Heart right ventricle (tissue), 16 donors: ENCODE results near the gene MAP9. TPM values are rescaled to one million over a fixed set of nuclear protein-coding genes. Genes with fewer than 3 reads are reported as not detected.

Experiments
- ATAC-seq, 8 donors: fragments of 200-7000 bp; cut with Tn5 transposase; one replicate each; pipeline ENCODE4 v1.9.1; 2020; ENCODE audit warnings: mild to moderate bottlenecking in 8 of 8, moderate library complexity in 8 of 8, moderate number of reproducible peaks in 1 of 8
- DNase-seq, 2 donors: peaks; one replicate each; pipeline ENCODE4 v3.0.0-alpha.2; 2020
- H3K27ac ChIP-seq, 10 donors: fragments of 200-600 bp; sonication (generic) in 2 of 10; one replicate each; pipeline versions ENCODE4 v1.5.0 to v1.8.0; 2020 to 2022; ENCODE audit warnings: mild to moderate bottlenecking in 3 of 10
- H3K27me3 ChIP-seq, 7 donors: fragments of 200-600 bp; one replicate each; pipeline ENCODE4 v1.8.0; 2021 to 2022; ENCODE audit warnings: mild to moderate bottlenecking in 2 of 7
- H3K36me3 ChIP-seq, 9 donors: fragments of 200-600 bp; sonication (generic) in 1 of 9; one replicate each; pipeline versions ENCODE4 v1.5.0 to v1.8.0; 2020 to 2022; ENCODE audit warnings: mild to moderate bottlenecking in 2 of 9
- H3K4me1 ChIP-seq, 9 donors: fragments of 200-600 bp; sonication (generic) in 1 of 9; one replicate each; pipeline versions ENCODE4 v1.5.0 to v1.8.0; 2020 to 2022; ENCODE audit warnings: mild to moderate bottlenecking in 4 of 9
- H3K4me3 ChIP-seq, 10 donors: fragments of 200-600 bp; sonication (generic) in 2 of 10; one replicate each; pipeline versions ENCODE4 v1.5.0 to v1.8.0; 2020 to 2022; ENCODE audit warnings: mild to moderate bottlenecking in 7 of 10, moderate library complexity in 2 of 10
- H3K9me3 ChIP-seq, 11 donors: fragments of 200-600 bp in 10 of 11; sonication (generic) in 2 of 11; one replicate each; pipeline versions ENCODE4 v1.5.0 to v1.8.0; 2013 to 2022; ENCODE audit warnings: mild to moderate bottlenecking in 2 of 11, control low read depth in 1 of 11, moderate library complexity in 1 of 11
- WGBS, 2 donors: extraction: QIAGEN DNeasy Blood & Tissue Kit; methylation state at CpG; one replicate each; pipeline ENCODE4 v1.1.7; 2013; ENCODE audit warnings: inconsistent platforms in 1 of 2; 5-methylcytosine and 5-hydroxymethylcytosine counted together
- intact Hi-C, 10 donors: fragments of 100-400 bp; cut with DNase I; formaldehyde crosslinking; loops; one replicate each; pipeline versions ENCODE4 v1.11.1 to v1.14.2; 2022
- polyA plus RNA-seq, 2 donors: library from polyadenylated mRNA; stranded (reverse); fragments of 200-250 nt; gene quantifications; one replicate each; pipeline ENCODE4 v1.2.3, GENCODE V29; 2013
- total RNA-seq, 10 donors: library from RNA; stranded (reverse); fragmentation: NEBNext Ultra II Directional in 3 of 10; extraction: Animal tissue kit (Norgen Biotek cat#: 25700) in 3 of 10; gene quantifications; one replicate each; pipeline versions ENCODE4 v1.2.1 to v1.2.4, GENCODE V29; 2021 to 2023
- TF ChIP-seq, protein P1 (sequence below), 9 donors: fragments of 200-600 bp; sonication (generic) in 2 of 9; IDR thresholded peaks; one replicate each; pipeline versions ENCODE4 v1.5.0 to v1.8.0; 2021 to 2022; ENCODE audit warnings: antibody characterized with exemption in 9 of 9, mild to moderate bottlenecking in 5 of 9, moderate library complexity in 1 of 9
- donor health status: Arrhythmogenic right ventricular cardiomyopathy.
- donor health status: ischemic (EF 13 %, LVEDD 7.1; RV severe dilation, severe dysfunction).
- donor health status: healthy with polysubstance abuse.
- donor health status: DM: no; HTN: yes; CAD: no.
- donor health status: DM: no; HTN: no; CAD: no.
- donor health status: ischemic (EF 25% LVEDD 6.9; RV normal size, moderate dysfunction).
- donor health status: ischemic (EF 25% LVEDD 5.7; RV mildly dilated, moderate dysfunction).
- donor health status: healthy.
- donor health status: DM: yes; HTN: yes; CAD: no.
- donor health status: Ischemic cardiomyopathy.
- donor health status: ischemic (EF 35%, LVEDD 5.7; RV mildly dilated, moderate dysfunction).
- donor health status: nonischemic (EF 11% LVEDD 7.7; RV severe dilation, severe dysfunction).
- donor health status: DM: yes; HTN: yes; CAD: no.
- donor health status: PGD.
- donor health status: ischemic (EF 29% LVEDD 5.4; RV normal size, mild dysfunction).
- donor health status: nonischemic (EF 23%, LVEDD 6.1; RV moderate dilation, normal function).

The MAP9 gene
- total and polyA plus RNA-seq, 12 donors: 1.8 to 15.2 (median 9.7) TPM

GRCh38 chr4:155388162-155388561, 11.4 kb upstream of the MAP9 start:
- no peaks in the 10 kb centered on the region for H3K9me3 ChIP-seq
- ATAC-seq (no peak), DNase-seq (no peak)
- 85 to 90% methylated on average over 5 of the region's 5 CpGs for WGBS, 2 donors
- no peaks in the 10 kb centered on the region for H3K4me1 ChIP-seq
- peaks cover 0 to 13% (median 0%) of the 10 kb centered on the region in 7 donors for H3K27me3 ChIP-seq
- H3K36me3 ChIP-seq: no peaks in the 10 kb centered on the region
- intact Hi-C loops: no loop called here
- H3K27ac ChIP-seq: no peak overlapping the region
- TF ChIP-seq, protein P1, sequence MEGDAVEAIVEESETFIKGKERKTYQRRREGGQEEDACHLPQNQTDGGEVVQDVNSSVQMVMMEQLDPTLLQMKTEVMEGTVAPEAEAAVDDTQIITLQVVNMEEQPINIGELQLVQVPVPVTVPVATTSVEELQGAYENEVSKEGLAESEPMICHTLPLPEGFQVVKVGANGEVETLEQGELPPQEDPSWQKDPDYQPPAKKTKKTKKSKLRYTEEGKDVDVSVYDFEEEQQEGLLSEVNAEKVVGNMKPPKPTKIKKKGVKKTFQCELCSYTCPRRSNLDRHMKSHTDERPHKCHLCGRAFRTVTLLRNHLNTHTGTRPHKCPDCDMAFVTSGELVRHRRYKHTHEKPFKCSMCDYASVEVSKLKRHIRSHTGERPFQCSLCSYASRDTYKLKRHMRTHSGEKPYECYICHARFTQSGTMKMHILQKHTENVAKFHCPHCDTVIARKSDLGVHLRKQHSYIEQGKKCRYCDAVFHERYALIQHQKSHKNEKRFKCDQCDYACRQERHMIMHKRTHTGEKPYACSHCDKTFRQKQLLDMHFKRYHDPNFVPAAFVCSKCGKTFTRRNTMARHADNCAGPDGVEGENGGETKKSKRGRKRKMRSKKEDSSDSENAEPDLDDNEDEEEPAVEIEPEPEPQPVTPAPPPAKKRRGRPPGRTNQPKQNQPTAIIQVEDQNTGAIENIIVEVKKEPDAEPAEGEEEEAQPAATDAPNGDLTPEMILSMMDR (IDR thresholded peaks at IDR 0.05): no peak
- H3K4me3 ChIP-seq: no peak overlapping the region

DNA sequence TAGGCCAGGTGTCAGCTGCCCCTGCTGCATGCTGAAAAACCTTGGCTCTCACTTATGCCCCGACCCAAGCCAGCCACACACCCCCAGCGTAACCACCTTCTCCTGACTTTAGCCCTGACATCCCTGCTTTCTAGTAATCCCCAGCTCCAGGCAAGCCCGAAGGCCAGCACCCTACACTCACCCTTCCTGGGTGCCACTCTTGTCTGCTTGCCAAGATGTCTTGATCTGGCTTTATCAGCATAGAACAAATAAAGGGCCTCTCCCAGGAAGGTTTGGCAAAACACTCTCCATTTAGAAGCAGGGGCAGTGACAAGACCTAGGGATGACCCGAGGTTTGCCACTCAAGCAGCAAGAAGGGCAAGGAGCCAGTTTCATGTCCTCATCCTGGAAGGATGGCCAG, 6.8 kb upstream of the MAP9 start:
- H3K27me3 ChIP-seq: peaks cover 0 to 10% (median 0%) of the 10 kb centered on the region in 7 donors
- DNase-seq (no peak), ATAC-seq (no peak)
- intact Hi-C loops: no loop called here
- 70 to 78% methylated on average over 4 of the region's 4 CpGs for WGBS, 2 donors
- H3K36me3 ChIP-seq: no peaks in the 10 kb centered on the region
- no peaks in the 10 kb centered on the region for H3K4me1 ChIP-seq
- H3K27ac ChIP-seq: no peak overlapping the region
- H3K9me3 ChIP-seq: no peaks in the 10 kb centered on the region
- no peak overlapping the region for H3K4me3 ChIP-seq
- TF ChIP-seq, protein P1 (IDR thresholded peaks at IDR 0.05): no peak

DNA sequence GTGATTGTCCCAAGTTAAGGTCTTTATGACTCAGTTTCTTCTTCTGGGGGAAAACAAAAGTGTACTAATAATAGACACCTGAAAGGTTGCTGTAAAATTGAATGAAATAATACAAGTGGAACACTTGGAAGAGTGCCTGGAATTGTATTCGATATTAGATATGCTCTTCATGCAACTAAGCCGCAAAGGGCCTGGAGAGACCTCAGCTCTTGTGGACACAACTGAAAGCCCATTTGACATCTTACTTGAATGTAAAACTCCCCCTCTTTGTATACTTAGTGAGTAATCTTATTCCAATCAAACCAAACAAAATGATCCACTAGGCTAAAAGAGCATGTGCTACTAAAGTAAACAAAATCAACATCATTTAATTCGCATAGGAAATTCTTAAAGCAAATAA, 511 bp upstream of the MAP9 start:
- WGBS, 2 donors: 47 to 56% methylated on average over 3 of the region's 3 CpGs
- Histone ChIP-seq H3K4me1 (peaks cover 0 to 18% (median 10%) of the 10 kb centered on the region in 9 donors), H3K4me3 (peak overlapping the region in 8 of 10 donors; percentile 60 to 87 (median 72)), H3K36me3 (peaks cover 0 to 9% (median 0%) of the 10 kb centered on the region in 9 donors), H3K9me3 (no peaks in the 10 kb centered on the region), H3K27me3 (peaks cover 0 to 41% (median 14%) of the 10 kb centered on the region in 7 donors), H3K27ac (no peak overlapping the region)
- intact Hi-C loops: loop anchor here in 4 of 10 donors (10.0 kb wide), 2 partner anchors 392 to 822 kb away; partner anchors contain the start of gene PLRG1 (in 3 of the 4)
- TF ChIP-seq, protein P1 (IDR thresholded peaks at IDR 0.05): no peak
- no peak for DNase-seq
- ATAC-seq: no peak

DNA sequence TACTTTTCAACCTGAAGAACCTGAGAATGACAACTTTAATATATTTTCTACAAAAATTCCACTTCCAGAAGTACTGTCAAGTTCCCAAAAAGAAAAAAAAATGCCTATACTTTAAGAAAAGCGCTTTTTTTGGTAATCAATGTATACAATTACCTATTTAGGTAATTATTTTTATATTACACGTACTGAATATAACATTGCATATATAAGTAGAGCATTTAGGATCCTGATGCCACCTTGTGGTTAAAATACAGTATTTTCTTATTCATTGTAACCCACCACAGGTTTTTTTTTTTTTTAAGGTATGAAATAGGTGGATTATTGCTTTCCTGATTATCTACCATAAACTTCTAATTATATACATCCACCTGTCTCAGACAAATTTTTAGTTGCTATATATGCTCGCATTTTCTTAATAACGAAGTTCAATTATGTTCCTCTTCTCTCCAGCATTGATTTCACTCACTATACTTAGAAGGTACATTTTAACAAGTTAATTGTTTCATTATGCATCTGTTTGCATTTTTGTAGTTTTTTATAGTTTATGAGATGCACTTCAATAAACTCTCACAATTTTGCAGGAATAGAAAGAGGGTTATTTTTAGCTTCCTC, 5.2 kb downstream of the MAP9 start:
- TF ChIP-seq, protein P1 (IDR thresholded peaks at IDR 0.05): peak in 8 of 9 donors; percentile 10 to 64 (median 50)
- Histone ChIP-seq H3K27me3 (peaks cover 0 to 44% (median 14%) of the 10 kb centered on the region in 7 donors), H3K4me3 (no peak overlapping the region), H3K36me3 (peaks cover 0 to 26% (median 0%) of the 10 kb centered on the region in 9 donors), H3K27ac (no peak overlapping the region), H3K4me1 (peaks cover 0 to 13% (median 9%) of the 10 kb centered on the region in 9 donors), H3K9me3 (no peaks in the 10 kb centered on the region)
- 37 to 45% methylated on average over 4 of the region's 4 CpGs for WGBS, 2 donors
- DNase-seq: no peak
- ATAC-seq: no peak
- intact Hi-C loops: loop anchor here in 5 of 10 donors (5.0 to 10.0 kb wide), 3 partner anchors 387 to 819 kb away; partner anchors contain the start of gene PLRG1 (in 5 of the 5)
